ENCODE results near the gene ZBED2. TPM values are rescaled to one million over a fixed set of nuclear protein-coding genes. Genes with fewer than 3 reads are reported as not detected.
A peak's percentile ranks its signal among the peaks of the same experiment; 100 is the strongest.

ZBED2 gene
- polyA plus RNA-seq, 1 of the 3 experiments (the other 2 are of a cell fraction), result 0.76 TPM

- Histone ChIP-seq H3K79me2 (ENCODE audit: insufficient read depth) (no peaks in the 10 kb centered on the region), H3K4me3 (ENCODE audit: low read depth in 2 of 2, low read length in 1 of 2) (no peak overlapping the region), H3K36me3 (replicated peaks in 1 of 2; ENCODE audit: control insufficient read depth in 1 of 2, insufficient read depth in 2 of 2, low read length in 1 of 2) (no peaks in the 10 kb centered on the region), H4K20me1 (ENCODE audit: insufficient read depth) (no peaks in the 10 kb centered on the region), H3K9me2 (no peaks in the 10 kb centered on the region), H3K9ac (no peak overlapping the region), H3K4me2 (no peak overlapping the region), H3F3A (replicated peaks; ENCODE audit: insufficient read depth) (peaks cover 4% of the 10 kb centered on the region), H2AFZ (ENCODE audit: low read depth) (peak overlapping the region; percentile 2; the same call in 1 of the 2 replicates), H3K9me3 (0 out of 2 replicates have a peak, but pooled peaks cover 5% of the 10 kb centered on the region), H3K27me3 (ENCODE audit: insufficient read depth) (no peaks in the 10 kb centered on the region), H3K27ac (ENCODE audit: low read depth in 2 of 2, low read length in 1 of 2) (no peak overlapping the region), H3K4me1 (ENCODE audit: control insufficient read depth in 1 of 2, insufficient read depth in 2 of 2, low read depth in 1 of 2, low read length in 1 of 2) (no peaks in the 10 kb centered on the region)
- 60% methylated on average over 4 of the region's 4 CpGs for WGBS (ENCODE audit: low lambda C conversion rate)
- DNase-seq, result no peak
- TF ChIP-seq MEF2A (IDR thresholded peaks at IDR 0.05; ENCODE audit: borderline replicate concordance, low read depth) (no peak), USF2 (IDR thresholded peaks at IDR 0.05; ENCODE audit: borderline replicate concordance, low read depth, low read length) (no peak), EP300 (IDR thresholded peaks at IDR 0.05; ENCODE audit: borderline replicate concordance in 1 of 2, low read depth in 1 of 2, low read length in 1 of 2) (no peak), TEAD4 (IDR thresholded peaks at IDR 0.05; ENCODE audit: borderline replicate concordance, insufficient read depth) (no peak), FOSL2 (IDR thresholded peaks at IDR 0.05; ENCODE audit: borderline replicate concordance, low read depth) (no peak), TCF12 (IDR thresholded peaks at IDR 0.05) (no peak), JUND (IDR thresholded peaks at IDR 0.05) (no peak), FOXM1 (IDR thresholded peaks at IDR 0.05; ENCODE audit: low read depth) (no peak), CHD2 (IDR thresholded peaks at IDR 0.05; ENCODE audit: low read length, partially characterized antibody) (no peak), IRF3 (IDR thresholded peaks at IDR 0.05; ENCODE audit: low read depth, low read length) (no peak), GATA2 (CRISPR knock-in tag; IDR thresholded peaks at IDR 0.05) (no peak), USF1 (IDR thresholded peaks at IDR 0.05; ENCODE audit: borderline replicate concordance, low read depth) (no peak)
- ChIA-PET CTCF (no interaction called here), POLR2A (no interaction called here)
These were observed 44.2 kb upstream of the ZBED2 start for GRCh38 chr3:111639316-111639715.

- 79% methylated on average over 4 of the region's 4 CpGs for WGBS (ENCODE audit: low lambda C conversion rate)
- Histone ChIP-seq H2AFZ (ENCODE audit: low read depth) (no peak overlapping the region), H3K9me2 (no peaks in the 10 kb centered on the region), H3F3A (replicated peaks; ENCODE audit: insufficient read depth) (peaks cover 4% of the 10 kb centered on the region), H3K4me1 (ENCODE audit: control insufficient read depth in 1 of 2, insufficient read depth in 2 of 2, low read depth in 1 of 2, low read length in 1 of 2) (no peaks in the 10 kb centered on the region), H4K20me1 (ENCODE audit: insufficient read depth) (no peaks in the 10 kb centered on the region), H3K9me3 (no peaks in the 10 kb centered on the region), H3K27me3 (ENCODE audit: insufficient read depth) (no peaks in the 10 kb centered on the region), H3K27ac (ENCODE audit: low read depth in 2 of 2, low read length in 1 of 2) (no peak overlapping the region), H3K4me3 (ENCODE audit: low read depth in 2 of 2, low read length in 1 of 2) (no peak overlapping the region), H3K79me2 (ENCODE audit: insufficient read depth) (no peaks in the 10 kb centered on the region), H3K9ac (no peak overlapping the region), H3K36me3 (replicated peaks in 1 of 2; ENCODE audit: control insufficient read depth in 1 of 2, insufficient read depth in 2 of 2, low read length in 1 of 2) (no peaks in the 10 kb centered on the region), H3K4me2 (no peak overlapping the region)
- no peak for TF ChIP-seq JUND (IDR thresholded peaks at IDR 0.05)
- no peak for TF ChIP-seq GATA2 (CRISPR knock-in tag; IDR thresholded peaks at IDR 0.05)
- ChIA-PET CTCF (no interaction called here), POLR2A (no interaction called here)
- no peak for DNase-seq
These were observed 41.3 kb upstream of the ZBED2 start for GRCh38 chr3:111636366-111636885.

All from SK-N-SH (cell line).